Vagina (tissue), 2 donors: ENCODE data around the gene RIOK3. TPM values are rescaled to one million over a fixed set of nuclear protein-coding genes. Genes with fewer than 3 reads are reported as not detected.

Experiments used
- DNase-seq, 2 donors: peaks; one replicate each; pipeline ENCODE4 v3.0.0-alpha.2; 2017; ENCODE audit errors: extremely low spot score in 2 of 2
- H3K27ac ChIP-seq: fragments of 200-600 bp; sonication (generic); one replicate; pipeline ENCODE4 v1.5.1; 2019
- H3K27me3 ChIP-seq: fragments of 200-600 bp; sonication (generic); one replicate; pipeline ENCODE4 v1.5.1; 2019
- H3K36me3 ChIP-seq, 2 donors: fragments of 200-600 bp; sonication (generic); one replicate each; pipeline ENCODE4 v1.5.1; 2017 to 2019
- H3K4me1 ChIP-seq: fragments of 200-600 bp; sonication (generic); one replicate; pipeline ENCODE4 v1.5.1; 2019
- H3K4me3 ChIP-seq, 2 donors: fragments of 200-600 bp; sonication (generic); 1 replicate in 1 of 2; 2 replicates in 1 of 2; pipeline ENCODE4 v1.5.1; 2016 to 2019
- H3K9me3 ChIP-seq: fragments of 200-600 bp; sonication (generic); one replicate; pipeline ENCODE4 v1.5.1; 2019
- CTCF ChIP-seq, 3 experiments: fragments of 450-650 bp in 2 of 3; fragments of 200-600 bp in 1 of 3; sonication (generic) in 1 of 3; IDR thresholded peaks; one replicate each; pipeline ENCODE4 v1.5.1; 2017 to 2019; ENCODE audit warnings: antibody characterized with exemption in 3 of 3, mild to moderate bottlenecking in 2 of 3, moderate library complexity in 2 of 3
- POLR2A ChIP-seq, 2 donors: fragments of 450-650 bp; IDR thresholded peaks; one replicate each; pipeline ENCODE4 v1.6.1; 2017; ENCODE audit warnings: antibody characterized with exemption in 2 of 2, mild to moderate bottlenecking in 2 of 2, moderate library complexity in 2 of 2
- POLR2AphosphoS5 ChIP-seq, 2 donors: sonication (generic); formaldehyde crosslinking; IDR thresholded peaks; one replicate each; pipeline ENCODE4 v1.9.0; 2017; ENCODE audit warnings: antibody characterized with exemption in 2 of 2, mild to moderate bottlenecking in 2 of 2, low read depth in 1 of 2; ENCODE audit not compliant: insufficient read depth in 1 of 2
- intact Hi-C: fragments of 100-400 bp; cut with DNase I; formaldehyde crosslinking; loops from one replicate; pipeline ENCODE4 v1.15.1; 2023
- total RNA-seq: library from RNA; depleted of rRNA; stranded (reverse); fragments of >200 nt; gene quantifications from one replicate; pipeline ENCODE4 v1.2.3, GENCODE V29; 2016

The RIOK3 gene
- total RNA-seq, 1 donor from 2014 or later: 96.7 TPM

- H3K27ac ChIP-seq: no peak overlapping the region
- no peaks in the 10 kb centered on the region for H3K27me3 ChIP-seq
- no peak for DNase-seq
- H3K9me3 ChIP-seq: no peaks in the 10 kb centered on the region
- H3K36me3 ChIP-seq: no peaks in the 10 kb centered on the region
- H3K4me3 ChIP-seq: no peak overlapping the region
- no peaks in the 10 kb centered on the region for H3K4me1 ChIP-seq
- intact Hi-C loops: no loop called here
- TF ChIP-seq POLR2AphosphoS5 (IDR thresholded peaks at IDR 0.05; ENCODE audit: insufficient read depth in 1 of 2, low read depth in 1 of 2): no peak
- no peak for TF ChIP-seq CTCF (IDR thresholded peaks at IDR 0.05)
- no peak for TF ChIP-seq POLR2A (IDR thresholded peaks at IDR 0.05)
These were observed 42.8 kb downstream of the RIOK3 start for GRCh38 chr18:23495723-23496440.

- Histone ChIP-seq H3K9me3 (no peaks in the 10 kb centered on the region), H3K4me1 (peaks cover 9% of the 10 kb centered on the region), H3K27ac (no peak overlapping the region), H3K4me3 (no peak overlapping the region), H3K27me3 (no peaks in the 10 kb centered on the region), H3K36me3 (no peaks in the 10 kb centered on the region)
- TF ChIP-seq CTCF (IDR thresholded peaks at IDR 0.05) (no peak), POLR2AphosphoS5 (IDR thresholded peaks at IDR 0.05; ENCODE audit: insufficient read depth in 1 of 2, low read depth in 1 of 2) (no peak), POLR2A (IDR thresholded peaks at IDR 0.05) (no peak)
- DNase-seq: no peak
- intact Hi-C loops: no loop called here
These were observed 45.0 kb downstream of the RIOK3 start for GRCh38 chr18:23498117-23498516.

- Histone ChIP-seq H3K9me3 (no peaks in the 10 kb centered on the region), H3K27ac (no peak overlapping the region), H3K4me1 (peaks cover 10% of the 10 kb centered on the region), H3K27me3 (no peaks in the 10 kb centered on the region), H3K4me3 (no peak overlapping the region), H3K36me3 (no peaks in the 10 kb centered on the region)
- no peak for TF ChIP-seq POLR2A (IDR thresholded peaks at IDR 0.05)
- no peak for TF ChIP-seq POLR2AphosphoS5 (IDR thresholded peaks at IDR 0.05; ENCODE audit: insufficient read depth in 1 of 2, low read depth in 1 of 2)
- peak in 2 of 3 experiments; percentile 47 to 65 for TF ChIP-seq CTCF (IDR thresholded peaks at IDR 0.05)
- DNase-seq: no peak
- intact Hi-C loops: no loop called here
These were observed 45.8 kb downstream of the RIOK3 start for GRCh38 chr18:23498877-23499276.

- Histone ChIP-seq H3K9me3 (no peaks in the 10 kb centered on the region), H3K4me1 (peaks cover 15% of the 10 kb centered on the region), H3K4me3 (no peak overlapping the region), H3K36me3 (no peaks in the 10 kb centered on the region), H3K27me3 (no peaks in the 10 kb centered on the region), H3K27ac (no peak overlapping the region)
- no peak for TF ChIP-seq POLR2A (IDR thresholded peaks at IDR 0.05)
- no peak for TF ChIP-seq POLR2AphosphoS5 (IDR thresholded peaks at IDR 0.05; ENCODE audit: insufficient read depth in 1 of 2, low read depth in 1 of 2)
- no peak for TF ChIP-seq CTCF (IDR thresholded peaks at IDR 0.05)
- no peak for DNase-seq
- intact Hi-C loops: no loop called here
These were observed 46.2 kb downstream of the RIOK3 start for GRCh38 chr18:23499291-23499781.

GRCh38 chr18:23501626-23502025 lies 48.5 kb downstream of the RIOK3 start:
- Histone ChIP-seq H3K27me3 (no peaks in the 10 kb centered on the region), H3K27ac (no peak overlapping the region), H3K9me3 (no peaks in the 10 kb centered on the region), H3K36me3 (peaks cover 0 to 6% of the 10 kb centered on the region in 2 donors), H3K4me1 (peaks cover 30% of the 10 kb centered on the region), H3K4me3 (no peak overlapping the region)
- intact Hi-C loops: loop anchor here (5.0 kb wide), 1 partner anchor 86 kb away; the partner anchor contains the start of gene NPC1
- TF ChIP-seq POLR2AphosphoS5 (IDR thresholded peaks at IDR 0.05; ENCODE audit: insufficient read depth in 1 of 2, low read depth in 1 of 2) (no peak), POLR2A (IDR thresholded peaks at IDR 0.05) (no peak), CTCF (IDR thresholded peaks at IDR 0.05) (no peak)
- no peak for DNase-seq
